IMR-90 (cell line): ENCODE results near the gene DOCK9. TPM values are rescaled to one million over a fixed set of nuclear protein-coding genes. Genes with fewer than 3 reads are reported as not detected.

Source experiments
- ATAC-seq: fragments of 200-7000 bp; cut with Tn5 transposase; 2 replicates; pipeline ENCODE4 v1.9.1; 2020; ENCODE audit warnings: low read depth, mild to moderate bottlenecking, moderate library complexity
- BruUV-seq: library from RNA; stranded (reverse); fragments of 400-500 nt; replicated peaks from 2 replicates; lab custom pipeline; 2021; lab: Mats Ljungman, UMichigan
- CTCF ChIA-PET: fragments of 300-600 bp; formaldehyde crosslinking; extraction: SDS; loops from one replicate; lab custom pipeline; 2021; ENCODE audit warnings: antibody characterized with exemption; lab: Yijun Ruan, JAX
- POLR2A ChIA-PET: fragments of 300-600 bp; sonication (Branson Sonifier 250); formaldehyde crosslinking; loops from one replicate; lab custom pipeline; 2022; ENCODE audit warnings: antibody characterized with exemption; ENCODE audit not compliant: unreplicated experiment; lab: Charles Lee
- DNase-seq: peaks from one replicate; pipeline ENCODE4 v3.0.0; 2013
- H2AFZ ChIP-seq: replicated peaks from 2 replicates; pipeline ENCODE3; 2013; ENCODE audit warnings: low read length, mild to moderate bottlenecking; ENCODE audit not compliant: poor library complexity
- H2AK5ac ChIP-seq: 2 replicates; pipeline ENCODE4 v1.6.1; 2013; ENCODE audit warnings: low read depth, low read length, inconsistent platforms
- H2AK9ac ChIP-seq: replicated peaks from 2 replicates; pipeline ENCODE3; 2013; ENCODE audit warnings: mild to moderate bottlenecking, low read depth, low read length, moderate library complexity; ENCODE audit not compliant: poor library complexity
- H2BK120ac ChIP-seq: 2 replicates; pipeline ENCODE4 v1.6.1; 2013; ENCODE audit warnings: low read depth, low read length, inconsistent platforms
- H2BK15ac ChIP-seq: 3 replicates; pipeline ENCODE4 v1.6.1; 2013; ENCODE audit warnings: low read depth, low read length, inconsistent platforms
- H2BK20ac ChIP-seq: 2 replicates; pipeline ENCODE4 v1.6.1; 2013; ENCODE audit warnings: low read depth, mild to moderate bottlenecking, inconsistent platforms, low read length, moderate library complexity
- H2BK5ac ChIP-seq: 2 replicates; pipeline ENCODE4 v1.6.1; 2013; ENCODE audit warnings: mild to moderate bottlenecking, low read depth, low read length, inconsistent platforms; ENCODE audit not compliant: poor library complexity, severe bottlenecking
- H3K14ac ChIP-seq: replicated peaks from 2 replicates; pipeline ENCODE4 v1.6.1; 2013; ENCODE audit warnings: low read depth, low read length, inconsistent platforms
- H3K18ac ChIP-seq: 2 replicates; pipeline ENCODE4 v1.6.1; 2013; ENCODE audit warnings: low read depth, low read length, control low read depth
- H3K23ac ChIP-seq: 2 replicates; pipeline ENCODE4 v1.6.1; 2013; ENCODE audit warnings: low read depth, low read length, inconsistent platforms
- H3K27ac ChIP-seq: 2 replicates; pipeline ENCODE4 v1.5.1; 2013; ENCODE audit warnings: mild to moderate bottlenecking, control low read depth, low read length; ENCODE audit not compliant: insufficient read depth
- H3K27me3 ChIP-seq: 2 replicates; pipeline ENCODE4 v1.6.1; 2013; ENCODE audit warnings: low read length; ENCODE audit not compliant: control insufficient read depth, insufficient read depth
- H3K36me3 ChIP-seq: 2 replicates; pipeline ENCODE4 v1.6.1; 2013; ENCODE audit warnings: low read length, mixed read lengths; ENCODE audit not compliant: control insufficient read depth, insufficient read depth
- H3K4ac ChIP-seq: 2 replicates; pipeline ENCODE4 v1.6.1; 2013; ENCODE audit warnings: low read depth, low read length, inconsistent platforms
- H3K4me1 ChIP-seq: 2 replicates; pipeline ENCODE4 v1.6.1; 2013; ENCODE audit warnings: low read length, mixed read lengths; ENCODE audit not compliant: control insufficient read depth, insufficient read depth
- H3K4me2 ChIP-seq: 2 replicates; pipeline ENCODE4 v1.6.1; 2013; ENCODE audit warnings: low read depth, mild to moderate bottlenecking, control low read depth, low read length, moderate library complexity
- H3K4me3 ChIP-seq: 2 replicates; pipeline ENCODE4 v1.5.1; 2013; ENCODE audit warnings: low read depth, mild to moderate bottlenecking, control low read depth, low read length, moderate library complexity; ENCODE audit not compliant: insufficient read depth
- H3K56ac ChIP-seq: 2 replicates; pipeline ENCODE4 v1.6.1; 2013; ENCODE audit warnings: low read length, inconsistent platforms; ENCODE audit not compliant: insufficient read depth; ENCODE audit errors: extremely low read depth
- H3K79me1 ChIP-seq, 2 experiments: 2 replicates each; pipeline ENCODE4 v1.6.1; 2013; ENCODE audit warnings: low read length in 2 of 2, inconsistent platforms in 1 of 2, low read depth in 1 of 2
- H3K9ac ChIP-seq: 2 replicates; pipeline ENCODE4 v1.6.1; 2013; ENCODE audit warnings: low read depth, low read length, control low read depth
- H3K9me1 ChIP-seq: 2 replicates; pipeline ENCODE4 v1.6.1; 2013; ENCODE audit warnings: low read length, inconsistent platforms; ENCODE audit not compliant: insufficient read depth
- H3K9me3 ChIP-seq: 2 replicates; pipeline ENCODE4 v1.6.1; 2013; ENCODE audit warnings: low read length; ENCODE audit not compliant: control insufficient read depth, insufficient read depth
- H4K20me1 ChIP-seq: 2 replicates; pipeline ENCODE4 v1.6.1; 2013; ENCODE audit warnings: low read length, inconsistent platforms; ENCODE audit not compliant: insufficient read depth
- H4K5ac ChIP-seq: 2 replicates; pipeline ENCODE4 v1.6.1; 2013; ENCODE audit warnings: mild to moderate bottlenecking, low read depth, low read length, control low read depth
- H4K8ac ChIP-seq, 2 experiments: 2 replicates each; pipeline ENCODE4 v1.6.1; 2013; ENCODE audit warnings: low read depth in 2 of 2, low read length in 2 of 2, control low read depth in 1 of 2, inconsistent platforms in 1 of 2
- H4K91ac ChIP-seq: 2 replicates; pipeline ENCODE4 v1.6.1; 2013; ENCODE audit warnings: low read depth, low read length, inconsistent platforms; ENCODE audit not compliant: insufficient read depth
- BHLHE40 ChIP-seq: fragments of 150-350 bp; IDR thresholded peaks from 2 replicates; pipeline ENCODE4 v1.6.1; 2016; ENCODE audit warnings: mild to moderate bottlenecking, low read depth, low read length
- CEBPB ChIP-seq: IDR thresholded peaks from 2 replicates; pipeline ENCODE4 v1.6.1; 2012; ENCODE audit warnings: low read depth, low read length, improper control_type of control experiment
- CHD1 ChIP-seq: IDR thresholded peaks from 2 replicates; pipeline ENCODE4 v1.6.1; 2012; ENCODE audit warnings: low read depth, low read length, improper control_type of control experiment
- FOS ChIP-seq: fragments of 150-350 bp; IDR thresholded peaks from 2 replicates; pipeline ENCODE4 v1.6.1; 2016; ENCODE audit warnings: low read depth, low read length
- MAFK ChIP-seq: IDR thresholded peaks from 2 replicates; pipeline ENCODE4 v1.6.1; 2012; ENCODE audit warnings: low read depth, low read length, improper control_type of control experiment
- MAZ ChIP-seq: IDR thresholded peaks from 2 replicates; pipeline ENCODE4 v1.6.1; 2012; ENCODE audit warnings: low read depth, mild to moderate bottlenecking, low read length, improper control_type of control experiment, moderate library complexity, borderline replicate concordance
- MXI1 ChIP-seq: IDR thresholded peaks from 2 replicates; pipeline ENCODE4 v1.6.1; 2012; ENCODE audit warnings: low read depth, mild to moderate bottlenecking, low read length, moderate library complexity, borderline replicate concordance
- NFE2L2 ChIP-seq: fragments of 150-350 bp; IDR thresholded peaks from 2 replicates; pipeline ENCODE4 v1.6.1; 2016; ENCODE audit warnings: low read depth, mild to moderate bottlenecking, low read length
- POLR2A ChIP-seq: IDR thresholded peaks from 2 replicates; pipeline ENCODE4 v1.6.1; 2012; ENCODE audit warnings: mild to moderate bottlenecking, low read depth, low read length
- RAD21 ChIP-seq: IDR thresholded peaks from 2 replicates; pipeline ENCODE4 v1.6.1; 2012; ENCODE audit warnings: low read length, improper control_type of control experiment
- RCOR1 ChIP-seq: IDR thresholded peaks from 2 replicates; pipeline ENCODE4 v1.6.1; 2012; ENCODE audit warnings: mild to moderate bottlenecking, low read length, improper control_type of control experiment; ENCODE audit not compliant: insufficient replicate concordance
- RFX5 ChIP-seq: IDR thresholded peaks from 2 replicates; pipeline ENCODE4 v1.8.0; 2012; ENCODE audit warnings: low read depth, mild to moderate bottlenecking, low read length, moderate library complexity
- SMC3 ChIP-seq: fragments of 150-350 bp; IDR thresholded peaks from 2 replicates; pipeline ENCODE4 v1.6.1; 2016; ENCODE audit warnings: low read depth, mild to moderate bottlenecking, antibody characterized with exemption, low read length, moderate library complexity
- WGBS, 2 experiments: methylation state at CpG; one replicate each; pipeline versions ENCODE4 v1.1.5 to v1.1.7; 2013; ENCODE audit warnings: missing lambda C conversion rate in 2 of 2; ENCODE audit not compliant: insufficient read length in 1 of 2; ENCODE audit errors: extremely low coverage in 2 of 2; 5-methylcytosine and 5-hydroxymethylcytosine counted together
- dilution Hi-C: fragments of 300-500 bp; cut with HindIII; formaldehyde crosslinking; loops from one replicate; pipeline ENCODE4 v1.14.3; 2018; ENCODE audit warnings: low sequenced_read_pairs; ENCODE audit not compliant: unreplicated experiment
- in situ Hi-C: fragments of 300-500 bp; cut with MboI; formaldehyde crosslinking; loops from 3 replicates; pipeline ENCODE4 v1.14.3; 2019; ENCODE audit warnings: low sequenced_read_pairs, inconsistent platforms, mixed read lengths
- intact Hi-C: fragments of 100-400 bp; cut with micrococcal nuclease; formaldehyde crosslinking; loops from 2 replicates; pipeline ENCODE4 v1.10.0; 2022
- polyA plus RNA-seq, 3 experiments: library from polyadenylated mRNA; depleted of rRNA; stranded (reverse); fragments of >200 nt; gene quantifications; 2 replicates each; pipeline ENCODE4 v1.2.3, GENCODE V29; 2012; ENCODE audit warnings: low replicate concordance in 1 of 3
- total RNA-seq: library from RNA; depleted of rRNA; stranded (reverse); fragments of >200 nt; gene quantifications from 2 replicates; pipeline ENCODE4 v1.2.3, GENCODE V29; 2012
- TF ChIP-seq, protein P1 (sequence below): conservative IDR thresholded peaks from 2 replicates; pipeline ENCODE4 v1.5.1; 2012; ENCODE audit warnings: mild to moderate bottlenecking, low read depth, low read length, improper control_type of control experiment
- TF ChIP-seq, protein P2 (sequence below): fragments of 150-350 bp; IDR thresholded peaks from 2 replicates; pipeline ENCODE4 v1.6.1; 2017; ENCODE audit warnings: mild to moderate bottlenecking, antibody characterized with exemption, low read length, low read depth
- TF ChIP-seq, protein P3 (sequence below): fragments of 150-350 bp; IDR thresholded peaks from 2 replicates; pipeline ENCODE4 v1.6.1; 2016; ENCODE audit warnings: low read depth, mild to moderate bottlenecking, low read length, moderate library complexity, borderline replicate concordance

The DOCK9 gene
- total and polyA plus RNA-seq, 2 of the 4 experiments (the other 2 are of a cell fraction): 4.8 to 7.2 TPM

DNA sequence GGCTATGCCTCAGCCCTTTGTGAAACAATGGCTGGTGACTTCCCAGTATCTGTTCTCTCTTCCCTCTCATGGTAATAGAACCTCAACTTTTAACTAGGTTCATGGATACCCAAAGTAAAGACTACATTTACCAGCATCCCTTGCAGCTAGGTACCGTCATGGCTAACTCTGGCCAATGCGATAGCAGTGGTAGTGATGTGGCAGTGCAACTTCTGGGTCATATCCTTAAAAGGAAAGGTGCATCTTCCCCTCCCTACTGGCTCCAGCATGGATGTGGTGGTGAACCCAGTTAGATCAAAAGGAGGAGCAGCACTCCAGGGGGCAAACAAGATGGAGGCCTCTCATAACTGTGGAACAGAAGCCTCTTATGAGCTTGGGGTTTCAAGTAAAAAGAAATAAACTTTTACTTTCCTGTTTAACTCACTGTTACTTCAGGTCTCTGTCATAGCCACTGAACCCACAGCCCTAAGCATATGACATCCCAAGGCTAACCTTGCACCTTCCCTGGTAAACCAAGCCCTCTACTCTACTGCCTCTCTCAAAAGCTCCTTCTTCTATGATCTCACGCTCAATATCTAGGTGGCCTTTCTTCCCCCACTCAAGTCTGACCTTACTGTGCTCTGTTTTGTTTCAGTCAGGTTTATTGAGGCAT is 104.4 kb downstream of the DOCK9 start:
- Histone ChIP-seq H3K9ac (no peak overlapping the region), H3K56ac (no peak overlapping the region), H3K4me1 (no peaks in the 10 kb centered on the region), H3K14ac (no peak overlapping the region), H3K18ac (no peak overlapping the region), H3K23ac (no peak overlapping the region), H4K20me1 (no peaks in the 10 kb centered on the region), H3K27me3 (no peaks in the 10 kb centered on the region), H3K4ac (no peak overlapping the region), H2BK5ac (no peak overlapping the region), H3K4me2 (no peak overlapping the region), H2AK5ac (no peak overlapping the region), H3K79me1 (no peaks in the 10 kb centered on the region), H2AK9ac (no peak overlapping the region), H2BK20ac (no peak overlapping the region), H3K4me3 (no peak overlapping the region), H3K9me1 (peaks cover 6% of the 10 kb centered on the region; the same call in 1 of the 2 replicates), H3K36me3 (peaks cover 2% of the 10 kb centered on the region; the same call in 1 of the 2 replicates), H2BK15ac (no peak overlapping the region), H4K5ac (no peak overlapping the region), H3K27ac (no peak overlapping the region), H3K9me3 (peaks cover 3% of the 10 kb centered on the region), H2AFZ (no peak overlapping the region), H4K8ac (no peak overlapping the region), H2BK120ac (no peak overlapping the region), H4K91ac (no peak overlapping the region)
- WGBS, 2 experiments: no CpG with 5 or more reads among the region's 3 CpGs
- no TSS peak for BruUV-seq
- ChIA-PET POLR2A (no interaction called here), CTCF (no interaction called here)
- dilution Hi-C loops (no loop called here), in situ Hi-C loops (no loop called here), intact Hi-C loops (no loop called here)
- no peak for DNase-seq
- no peak for ATAC-seq
- TF ChIP-seq MXI1: no peak
- no peak for TF ChIP-seq BHLHE40
- TF ChIP-seq, protein P1, sequence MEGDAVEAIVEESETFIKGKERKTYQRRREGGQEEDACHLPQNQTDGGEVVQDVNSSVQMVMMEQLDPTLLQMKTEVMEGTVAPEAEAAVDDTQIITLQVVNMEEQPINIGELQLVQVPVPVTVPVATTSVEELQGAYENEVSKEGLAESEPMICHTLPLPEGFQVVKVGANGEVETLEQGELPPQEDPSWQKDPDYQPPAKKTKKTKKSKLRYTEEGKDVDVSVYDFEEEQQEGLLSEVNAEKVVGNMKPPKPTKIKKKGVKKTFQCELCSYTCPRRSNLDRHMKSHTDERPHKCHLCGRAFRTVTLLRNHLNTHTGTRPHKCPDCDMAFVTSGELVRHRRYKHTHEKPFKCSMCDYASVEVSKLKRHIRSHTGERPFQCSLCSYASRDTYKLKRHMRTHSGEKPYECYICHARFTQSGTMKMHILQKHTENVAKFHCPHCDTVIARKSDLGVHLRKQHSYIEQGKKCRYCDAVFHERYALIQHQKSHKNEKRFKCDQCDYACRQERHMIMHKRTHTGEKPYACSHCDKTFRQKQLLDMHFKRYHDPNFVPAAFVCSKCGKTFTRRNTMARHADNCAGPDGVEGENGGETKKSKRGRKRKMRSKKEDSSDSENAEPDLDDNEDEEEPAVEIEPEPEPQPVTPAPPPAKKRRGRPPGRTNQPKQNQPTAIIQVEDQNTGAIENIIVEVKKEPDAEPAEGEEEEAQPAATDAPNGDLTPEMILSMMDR: no peak
- TF ChIP-seq MAFK: no peak
- no peak for TF ChIP-seq RFX5
- no peak for TF ChIP-seq FOS
- no peak for TF ChIP-seq NFE2L2
- no peak for TF ChIP-seq MAZ
- TF ChIP-seq CHD1: no peak
- TF ChIP-seq CEBPB: no peak
- TF ChIP-seq SMC3: no peak
- TF ChIP-seq, protein P2, sequence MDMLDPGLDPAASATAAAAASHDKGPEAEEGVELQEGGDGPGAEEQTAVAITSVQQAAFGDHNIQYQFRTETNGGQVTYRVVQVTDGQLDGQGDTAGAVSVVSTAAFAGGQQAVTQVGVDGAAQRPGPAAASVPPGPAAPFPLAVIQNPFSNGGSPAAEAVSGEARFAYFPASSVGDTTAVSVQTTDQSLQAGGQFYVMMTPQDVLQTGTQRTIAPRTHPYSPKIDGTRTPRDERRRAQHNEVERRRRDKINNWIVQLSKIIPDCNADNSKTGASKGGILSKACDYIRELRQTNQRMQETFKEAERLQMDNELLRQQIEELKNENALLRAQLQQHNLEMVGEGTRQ: no peak
- no peak for TF ChIP-seq RCOR1
- TF ChIP-seq, protein P3, sequence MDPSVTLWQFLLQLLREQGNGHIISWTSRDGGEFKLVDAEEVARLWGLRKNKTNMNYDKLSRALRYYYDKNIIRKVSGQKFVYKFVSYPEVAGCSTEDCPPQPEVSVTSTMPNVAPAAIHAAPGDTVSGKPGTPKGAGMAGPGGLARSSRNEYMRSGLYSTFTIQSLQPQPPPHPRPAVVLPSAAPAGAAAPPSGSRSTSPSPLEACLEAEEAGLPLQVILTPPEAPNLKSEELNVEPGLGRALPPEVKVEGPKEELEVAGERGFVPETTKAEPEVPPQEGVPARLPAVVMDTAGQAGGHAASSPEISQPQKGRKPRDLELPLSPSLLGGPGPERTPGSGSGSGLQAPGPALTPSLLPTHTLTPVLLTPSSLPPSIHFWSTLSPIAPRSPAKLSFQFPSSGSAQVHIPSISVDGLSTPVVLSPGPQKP: no peak
- TF ChIP-seq RAD21: no peak
- TF ChIP-seq POLR2A: no peak
